ENCODE measurements around the gene KDM6A.

Gene KDM6A

GRCh38 chrX:44922980-44923379 is 50.0 kb downstream of the KDM6A start:
- H3K4me1 ChIP-seq (ENCODE audit: control insufficient read depth in 1 of 2, insufficient read depth in 2 of 2, low read length in 2 of 2) = peaks cover 2 to 4% of the 10 kb centered on the region in 2 experiments
- no peak overlapping the region for H3K4me2 ChIP-seq (ENCODE audit: low read length)
- no peaks in the 10 kb centered on the region for H3K9me3 ChIP-seq (ENCODE audit: insufficient read depth, low read depth, low read length)
- H3K18ac ChIP-seq (ENCODE audit: low read length) = no peak overlapping the region
- no peak overlapping the region for H4K8ac ChIP-seq (ENCODE audit: low read depth, low read length)
- no peak overlapping the region for H3K9ac ChIP-seq (ENCODE audit: low read length)
- H3K79me2 ChIP-seq (ENCODE audit: control insufficient read depth, insufficient read depth, low read length, poor library complexity) = no peaks in the 10 kb centered on the region
- H3K27ac ChIP-seq (ENCODE audit: low read depth, low read length) = no peak overlapping the region
- H3K4ac ChIP-seq (ENCODE audit: low read depth, low read length) = no peak overlapping the region
- H2BK12ac ChIP-seq (ENCODE audit: low read length) = no peak overlapping the region
- no peaks in the 10 kb centered on the region for H3K79me1 ChIP-seq (ENCODE audit: low read length)
- H3K14ac ChIP-seq (ENCODE audit: low read length) = no peak overlapping the region
- WGBS (ENCODE audit: extremely low coverage, insufficient coverage, insufficient read length) = no CpG with 5 or more reads among the region's 4 CpGs
- no peak overlapping the region for H2AK5ac ChIP-seq (ENCODE audit: low read length)
- no peak overlapping the region for H3K23ac ChIP-seq (ENCODE audit: low read length)
- no peak overlapping the region for H2BK5ac ChIP-seq (ENCODE audit: low read depth, low read length, poor library complexity)
- no peak overlapping the region for H4K12ac ChIP-seq (ENCODE audit: low read depth, low read length)
- no peak for DNase-seq
- H4K91ac ChIP-seq (ENCODE audit: low read depth, low read length) = no peak overlapping the region
- no peak overlapping the region for H2BK120ac ChIP-seq (ENCODE audit: insufficient read depth, low read length, poor library complexity)
- no peak overlapping the region for H2AFZ ChIP-seq (ENCODE audit: insufficient read depth, low read length, poor library complexity)
- H3K4me3 ChIP-seq (ENCODE audit: low read depth, low read length) = no peak overlapping the region
- H3K27me3 ChIP-seq (ENCODE audit: insufficient read depth, low read length) = no peaks in the 10 kb centered on the region
- no peaks in the 10 kb centered on the region for H3K36me3 ChIP-seq (ENCODE audit: control insufficient read depth in 1 of 2, insufficient read depth in 2 of 2, low read length in 2 of 2)

- Histone ChIP-seq H3K4ac (ENCODE audit: low read depth, low read length) (no peak overlapping the region), H3K14ac (ENCODE audit: low read length) (no peak overlapping the region), H4K8ac (ENCODE audit: low read depth, low read length) (no peak overlapping the region), H3K36me3 (ENCODE audit: control insufficient read depth in 1 of 2, insufficient read depth in 2 of 2, low read length in 2 of 2) (no peaks in the 10 kb centered on the region), H3K23ac (ENCODE audit: low read length) (no peak overlapping the region), H3K79me1 (ENCODE audit: low read length) (no peaks in the 10 kb centered on the region), H3K4me2 (ENCODE audit: low read length) (no peak overlapping the region), H2AFZ (ENCODE audit: insufficient read depth, low read length, poor library complexity) (no peak overlapping the region), H3K18ac (ENCODE audit: low read length) (no peak overlapping the region), H3K4me3 (ENCODE audit: low read depth, low read length) (no peak overlapping the region), H3K4me1 (ENCODE audit: control insufficient read depth in 1 of 2, insufficient read depth in 2 of 2, low read length in 2 of 2) (peaks cover 2 to 4% of the 10 kb centered on the region in 2 experiments), H2BK12ac (ENCODE audit: low read length) (no peak overlapping the region), H4K91ac (ENCODE audit: low read depth, low read length) (no peak overlapping the region), H2AK5ac (ENCODE audit: low read length) (no peak overlapping the region), H2BK5ac (ENCODE audit: low read depth, low read length, poor library complexity) (no peak overlapping the region), H3K27me3 (ENCODE audit: insufficient read depth, low read length) (no peaks in the 10 kb centered on the region), H3K9ac (ENCODE audit: low read length) (no peak overlapping the region), H3K27ac (ENCODE audit: low read depth, low read length) (no peak overlapping the region), H2BK120ac (ENCODE audit: insufficient read depth, low read length, poor library complexity) (no peak overlapping the region), H3K9me3 (ENCODE audit: insufficient read depth, low read depth, low read length) (no peaks in the 10 kb centered on the region), H3K79me2 (ENCODE audit: control insufficient read depth, insufficient read depth, low read length, poor library complexity) (no peaks in the 10 kb centered on the region), H4K12ac (ENCODE audit: low read depth, low read length) (no peak overlapping the region)
- no CpG with 5 or more reads among the region's 1 CpG for WGBS (ENCODE audit: extremely low coverage, insufficient coverage, insufficient read length)
- no peak for DNase-seq
Measured at GRCh38 chrX:44927398-44927797, 54.4 kb downstream of the KDM6A start.

GRCh38 chrX:44931441-44931973 is 58.5 kb downstream of the KDM6A start:
- no peak for DNase-seq
- no peak overlapping the region for H2BK12ac ChIP-seq (ENCODE audit: low read length)
- no peak overlapping the region for H4K8ac ChIP-seq (ENCODE audit: low read depth, low read length)
- no peak overlapping the region for H2AK5ac ChIP-seq (ENCODE audit: low read length)
- no peak overlapping the region for H4K12ac ChIP-seq (ENCODE audit: low read depth, low read length)
- H3K23ac ChIP-seq (ENCODE audit: low read length) = no peak overlapping the region
- no peak overlapping the region for H2AFZ ChIP-seq (ENCODE audit: insufficient read depth, low read length, poor library complexity)
- H3K4ac ChIP-seq (ENCODE audit: low read depth, low read length) = peak overlapping the region; percentile 62
- no peak overlapping the region for H2BK120ac ChIP-seq (ENCODE audit: insufficient read depth, low read length, poor library complexity)
- H3K4me3 ChIP-seq (ENCODE audit: low read depth, low read length) = no peak overlapping the region
- no peaks in the 10 kb centered on the region for H3K4me1 ChIP-seq (ENCODE audit: control insufficient read depth in 1 of 2, insufficient read depth in 2 of 2, low read length in 2 of 2)
- no peak overlapping the region for H3K14ac ChIP-seq (ENCODE audit: low read length)
- no peak overlapping the region for H3K9ac ChIP-seq (ENCODE audit: low read length)
- H4K91ac ChIP-seq (ENCODE audit: low read depth, low read length) = no peak overlapping the region
- H3K9me3 ChIP-seq (ENCODE audit: insufficient read depth, low read depth, low read length) = no peaks in the 10 kb centered on the region
- H3K79me2 ChIP-seq (ENCODE audit: control insufficient read depth, insufficient read depth, low read length, poor library complexity) = peaks cover 2% of the 10 kb centered on the region
- H3K27me3 ChIP-seq (ENCODE audit: insufficient read depth, low read length) = no peaks in the 10 kb centered on the region
- no peak overlapping the region for H2BK5ac ChIP-seq (ENCODE audit: low read depth, low read length, poor library complexity)
- no peaks in the 10 kb centered on the region for H3K36me3 ChIP-seq (ENCODE audit: control insufficient read depth in 1 of 2, insufficient read depth in 2 of 2, low read length in 2 of 2)
- H3K4me2 ChIP-seq (ENCODE audit: low read length) = no peak overlapping the region
- no peak overlapping the region for H3K18ac ChIP-seq (ENCODE audit: low read length)
- no peak overlapping the region for H3K27ac ChIP-seq (ENCODE audit: low read depth, low read length)
- WGBS (ENCODE audit: extremely low coverage, insufficient coverage, insufficient read length) = no CpG with 5 or more reads among the region's 4 CpGs
- H3K79me1 ChIP-seq (ENCODE audit: low read length) = no peaks in the 10 kb centered on the region

- Histone ChIP-seq H3K14ac (ENCODE audit: low read length) (no peak overlapping the region), H3K27me3 (ENCODE audit: insufficient read depth, low read length) (no peaks in the 10 kb centered on the region), H2BK120ac (ENCODE audit: insufficient read depth, low read length, poor library complexity) (no peak overlapping the region), H3K18ac (ENCODE audit: low read length) (no peak overlapping the region), H3K4ac (ENCODE audit: low read depth, low read length) (no peak overlapping the region), H4K12ac (ENCODE audit: low read depth, low read length) (no peak overlapping the region), H4K91ac (ENCODE audit: low read depth, low read length) (no peak overlapping the region), H3K27ac (ENCODE audit: low read depth, low read length) (no peak overlapping the region), H2BK5ac (ENCODE audit: low read depth, low read length, poor library complexity) (no peak overlapping the region), H2AK5ac (ENCODE audit: low read length) (no peak overlapping the region), H3K4me1 (ENCODE audit: control insufficient read depth in 1 of 2, insufficient read depth in 2 of 2, low read length in 2 of 2) (peaks cover 0 to 4% of the 10 kb centered on the region in 2 experiments), H3K36me3 (ENCODE audit: control insufficient read depth in 1 of 2, insufficient read depth in 2 of 2, low read length in 2 of 2) (no peaks in the 10 kb centered on the region), H3K4me3 (ENCODE audit: low read depth, low read length) (no peak overlapping the region), H3K9ac (ENCODE audit: low read length) (no peak overlapping the region), H3K79me1 (ENCODE audit: low read length) (no peaks in the 10 kb centered on the region), H3K4me2 (ENCODE audit: low read length) (no peak overlapping the region), H2AFZ (ENCODE audit: insufficient read depth, low read length, poor library complexity) (no peak overlapping the region), H3K9me3 (ENCODE audit: insufficient read depth, low read depth, low read length) (no peaks in the 10 kb centered on the region), H3K23ac (ENCODE audit: low read length) (no peak overlapping the region), H4K8ac (ENCODE audit: low read depth, low read length) (no peak overlapping the region), H3K79me2 (ENCODE audit: control insufficient read depth, insufficient read depth, low read length, poor library complexity) (peaks cover 2% of the 10 kb centered on the region), H2BK12ac (ENCODE audit: low read length) (no peak overlapping the region)
- no CpG with 5 or more reads among the region's 4 CpGs for WGBS (ENCODE audit: extremely low coverage, insufficient coverage, insufficient read length)
- DNase-seq = no peak
Measured at GRCh38 chrX:44935172-44935571, 62.2 kb downstream of the KDM6A start.

All from trophoblast cell (in vitro differentiated cells and primary cell).